NCI-H2029 treated with DMSO at 0.1 percent for 48 hours (cell line): Measurements from ENCODE around the gene CACNA1B.

Experiments
- DNase-seq: peaks from one replicate; lab custom pipeline; 2025; lab: John Stamatoyannopoulos, UW

CACNA1B gene

DNA sequence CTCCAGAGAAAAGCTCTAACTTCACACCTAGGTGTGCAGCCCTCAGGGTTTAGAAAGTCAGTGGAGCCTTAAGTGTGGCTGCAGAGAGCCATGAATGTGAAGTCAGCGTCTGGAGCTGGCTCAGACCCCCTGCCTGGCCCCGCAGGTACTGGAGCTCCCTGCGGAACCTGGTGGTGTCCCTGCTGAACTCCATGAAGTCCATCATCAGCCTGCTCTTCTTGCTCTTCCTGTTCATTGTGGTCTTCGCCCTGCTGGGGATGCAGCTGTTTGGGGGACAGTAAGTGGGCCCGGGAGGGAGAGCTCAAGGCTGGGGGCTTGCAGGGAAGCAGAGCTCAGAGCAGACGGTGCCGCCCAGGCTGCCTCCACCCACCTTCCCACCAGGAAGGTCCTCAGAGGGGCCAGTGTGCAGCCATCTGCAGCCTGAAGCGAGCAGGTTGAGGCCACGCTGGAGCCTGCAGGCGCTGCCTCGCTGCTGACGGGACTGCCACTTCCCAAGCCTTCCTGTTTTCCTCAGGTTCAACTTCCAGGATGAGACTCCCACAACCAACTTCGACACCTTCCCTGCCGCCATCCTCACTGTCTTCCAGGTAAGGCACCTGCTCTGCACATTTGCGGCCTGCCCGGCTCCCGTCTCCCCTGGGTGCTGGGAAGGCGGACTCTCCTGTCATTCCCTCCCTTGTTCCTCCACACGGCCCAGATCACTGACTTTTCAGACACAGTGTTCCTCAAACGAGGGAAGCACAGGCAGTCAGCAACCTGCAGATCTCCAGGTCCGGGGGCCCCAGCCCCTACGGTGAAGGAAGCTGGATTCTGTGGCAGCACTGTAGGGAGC is 108.9 kb downstream of the CACNA1B start:
- no peak for DNase-seq

DNA sequence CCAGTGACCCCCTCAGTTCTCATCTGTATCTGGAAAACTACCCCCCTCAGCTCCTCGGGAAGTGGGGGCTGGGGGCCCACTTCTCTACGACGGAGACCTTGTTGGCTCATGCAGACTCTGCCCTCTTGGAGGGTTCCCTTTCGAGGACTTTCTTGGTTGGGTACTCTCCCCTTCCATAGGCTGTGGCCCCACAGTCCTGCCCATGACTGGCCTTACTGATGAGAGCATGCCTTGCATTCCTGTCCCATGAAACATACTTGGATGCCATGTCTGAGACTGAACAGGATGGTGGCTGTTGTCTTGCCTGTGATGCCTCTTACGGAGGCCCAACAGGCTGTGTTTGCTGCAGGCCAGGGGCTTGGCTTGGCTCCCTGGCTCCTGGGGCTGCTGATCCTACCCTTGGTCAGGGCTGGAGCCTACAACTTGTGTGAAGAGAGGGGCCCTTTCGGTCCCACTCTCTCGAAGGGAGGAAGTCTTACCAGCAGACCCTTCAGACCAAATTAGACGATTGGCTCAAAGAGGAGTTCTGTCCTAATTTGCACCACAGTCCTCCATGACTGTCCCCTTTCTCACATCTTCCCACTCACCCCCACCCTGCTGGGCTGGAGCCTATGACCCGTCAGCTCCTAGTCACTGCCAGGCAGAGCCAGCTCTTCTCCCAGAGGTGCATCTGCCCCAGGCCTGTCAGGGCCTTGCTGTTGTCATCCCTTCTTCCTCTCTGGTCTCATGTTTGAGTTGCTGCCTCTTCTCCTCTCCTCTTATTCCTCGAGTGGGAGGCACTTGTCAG is 109.9 kb downstream of the CACNA1B start:
- DNase-seq = no peak

DNA sequence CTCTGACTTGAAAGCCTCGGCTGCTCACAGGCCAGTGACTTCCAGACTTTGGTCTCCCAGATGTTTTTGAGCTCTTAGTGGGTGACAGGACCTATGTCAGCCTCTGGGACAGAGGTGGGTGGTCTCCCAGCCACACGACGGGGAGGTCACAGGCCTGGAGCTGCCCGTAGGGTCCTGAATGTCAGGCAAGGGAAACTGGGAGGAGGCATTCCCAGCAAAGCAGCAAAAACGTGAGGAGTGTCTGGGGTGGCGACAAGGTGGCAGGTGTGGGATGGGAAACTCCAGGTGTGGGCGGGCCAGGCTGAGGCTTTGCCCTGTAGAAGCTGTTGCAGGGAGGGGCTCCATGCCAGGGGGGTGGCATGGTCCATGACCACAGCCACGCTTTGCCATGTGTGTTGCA is 110.5 kb downstream of the CACNA1B start:
- no peak for DNase-seq

DNA sequence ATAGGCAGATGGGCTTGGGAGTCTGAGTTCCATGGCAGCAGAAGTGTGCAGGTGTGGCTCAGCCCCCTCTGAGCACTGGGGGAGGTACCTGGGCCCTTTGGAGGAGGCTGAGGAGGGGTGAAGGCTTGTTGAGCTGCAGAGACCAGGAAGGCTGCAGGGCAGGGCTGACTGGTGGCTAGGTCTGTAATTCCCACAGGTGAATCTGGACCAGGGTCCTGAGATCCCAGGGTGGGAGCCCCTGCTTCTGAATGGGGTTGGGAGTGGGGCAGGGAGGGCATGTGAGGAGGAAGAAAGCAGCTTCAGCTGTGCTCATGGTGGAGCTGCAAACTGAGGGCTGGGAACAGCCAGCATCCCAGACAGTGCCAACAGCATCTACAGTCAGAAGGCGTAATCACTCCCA is 111.1 kb downstream of the CACNA1B start:
- DNase-seq = no peak

DNA sequence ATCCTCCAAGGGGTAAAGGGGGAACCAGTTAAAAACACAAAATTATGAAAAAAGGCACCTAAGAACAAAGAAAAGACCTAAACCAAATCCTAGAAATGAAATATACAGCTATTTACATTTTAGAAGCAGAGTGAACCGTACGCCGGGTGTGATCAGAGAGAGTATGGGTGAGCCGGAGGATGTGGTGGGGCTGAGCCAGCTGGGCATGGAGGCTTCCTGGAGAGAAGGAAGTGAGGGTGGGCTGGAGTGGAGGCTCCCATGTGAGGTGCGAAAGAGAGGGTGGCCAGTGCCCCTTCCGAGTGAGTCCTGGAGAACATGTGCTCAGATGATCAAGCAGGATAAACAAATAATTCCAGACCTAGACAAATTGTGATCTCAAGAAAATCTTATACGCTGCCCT is 111.6 kb downstream of the CACNA1B start:
- no peak for DNase-seq

DNA sequence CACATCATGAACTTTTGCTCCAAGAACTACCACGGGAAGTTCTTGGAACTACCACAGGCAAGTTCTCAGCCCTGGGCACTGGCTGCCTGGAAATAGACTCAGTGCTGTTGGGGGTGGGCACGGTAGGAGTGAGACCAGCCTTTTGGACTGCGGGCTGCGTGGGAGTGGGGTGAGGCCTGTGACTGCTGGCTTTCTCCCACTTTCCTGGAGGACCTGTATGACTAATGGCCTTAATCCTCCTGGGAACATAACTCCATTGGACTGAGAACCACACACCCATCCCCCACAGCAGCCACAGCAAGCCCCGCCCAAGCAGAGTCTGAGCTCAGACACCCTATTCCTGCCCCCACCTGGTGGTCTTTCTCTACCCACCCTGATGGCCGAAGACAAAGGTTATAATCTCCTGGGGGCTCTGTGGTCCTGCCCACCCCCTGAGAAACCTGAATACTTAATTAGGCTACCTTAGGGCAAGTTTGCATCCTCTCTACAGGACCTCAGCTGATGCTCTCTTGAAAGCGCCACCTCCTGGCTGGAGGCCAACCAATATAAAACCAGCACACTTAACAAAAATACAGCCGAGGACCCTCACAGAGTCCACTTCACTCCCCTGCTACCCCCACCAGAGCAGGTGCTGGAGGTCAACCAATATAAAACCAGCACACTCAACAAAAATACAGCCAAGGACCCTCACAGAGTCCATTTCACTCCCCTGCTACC is 112.6 kb downstream of the CACNA1B start:
- no peak for DNase-seq

DNA sequence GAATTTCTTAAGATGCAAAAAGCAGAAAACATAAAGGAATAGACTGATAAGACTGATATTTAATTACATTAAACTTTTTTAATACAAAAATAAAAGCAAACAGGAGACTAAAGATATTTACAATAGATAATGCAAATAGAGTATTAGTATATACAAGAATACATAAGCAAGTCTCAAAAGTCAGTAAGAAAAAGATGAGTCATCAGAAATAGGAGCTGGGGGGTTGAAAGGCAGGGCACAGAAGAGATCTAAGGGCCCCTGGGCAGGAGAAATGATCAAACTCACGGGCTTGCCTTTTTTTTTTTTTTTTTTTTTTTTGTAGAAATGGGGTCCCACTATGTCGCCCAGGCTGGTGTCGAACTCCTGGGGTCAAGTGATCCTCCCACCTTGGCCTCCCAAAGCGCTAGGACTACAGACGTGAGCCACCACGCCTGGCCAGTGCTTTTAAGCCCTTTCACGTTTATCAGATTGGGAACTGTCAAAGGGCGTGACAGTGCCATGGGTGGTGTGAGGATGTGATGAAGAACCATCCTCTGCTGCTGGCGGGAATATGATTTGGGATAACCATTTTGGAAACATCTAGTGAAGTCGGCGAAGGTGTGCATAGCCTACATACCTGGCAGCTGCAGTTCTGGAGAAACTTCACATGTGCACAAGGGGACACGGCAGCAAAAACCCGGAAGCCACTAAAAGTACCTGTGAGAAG is 126.1 kb downstream of the CACNA1B start:
- no peak for DNase-seq

DNA sequence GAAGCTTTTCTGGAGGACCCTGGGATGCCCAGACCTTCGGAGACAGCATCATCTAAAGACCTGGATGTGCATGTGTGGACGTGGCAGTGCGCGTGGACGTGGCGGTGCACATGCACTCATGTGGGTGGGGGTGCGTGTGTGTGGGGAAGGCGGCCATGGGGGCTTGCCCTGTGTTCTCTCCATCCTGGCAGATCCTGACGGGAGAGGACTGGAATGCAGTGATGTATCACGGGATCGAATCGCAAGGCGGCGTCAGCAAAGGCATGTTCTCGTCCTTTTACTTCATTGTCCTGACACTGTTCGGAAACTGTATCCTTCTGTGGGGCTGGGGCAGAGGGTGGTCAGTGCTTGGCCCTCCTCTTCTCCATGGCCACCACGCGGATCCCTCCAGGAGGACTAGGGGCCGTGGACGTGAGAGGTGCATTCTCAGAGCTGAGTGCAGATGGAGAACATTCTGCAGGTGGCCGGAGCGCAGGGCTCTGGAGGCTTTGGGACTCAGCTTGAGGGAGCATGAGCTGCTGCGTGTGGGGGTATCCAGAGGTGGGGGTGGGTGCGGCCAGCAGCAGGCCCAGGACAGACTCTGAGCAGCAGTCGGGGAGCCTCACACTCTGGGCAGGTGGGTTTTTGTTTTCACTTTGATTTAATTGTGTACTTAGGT is 129.1 kb downstream of the CACNA1B start:
- no peak for DNase-seq

DNA sequence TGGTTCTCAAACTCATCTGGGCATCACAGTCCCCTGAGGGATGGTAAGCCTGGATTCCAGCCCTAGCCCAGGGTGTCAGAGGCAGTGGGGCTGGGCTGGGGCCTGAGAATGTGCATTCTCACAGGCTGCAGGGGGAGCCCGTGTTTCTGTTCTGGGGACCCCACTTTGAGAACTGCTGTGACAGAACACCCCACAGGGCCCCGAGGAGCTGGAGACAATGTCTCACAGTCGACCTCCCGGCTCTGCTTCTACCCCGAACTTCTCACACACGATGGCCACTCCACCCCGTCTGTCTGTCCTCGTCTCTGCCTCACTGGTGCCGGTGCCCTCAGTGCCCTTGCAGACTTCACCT is 130.0 kb downstream of the CACNA1B start:
- DNase-seq = no peak

DNA sequence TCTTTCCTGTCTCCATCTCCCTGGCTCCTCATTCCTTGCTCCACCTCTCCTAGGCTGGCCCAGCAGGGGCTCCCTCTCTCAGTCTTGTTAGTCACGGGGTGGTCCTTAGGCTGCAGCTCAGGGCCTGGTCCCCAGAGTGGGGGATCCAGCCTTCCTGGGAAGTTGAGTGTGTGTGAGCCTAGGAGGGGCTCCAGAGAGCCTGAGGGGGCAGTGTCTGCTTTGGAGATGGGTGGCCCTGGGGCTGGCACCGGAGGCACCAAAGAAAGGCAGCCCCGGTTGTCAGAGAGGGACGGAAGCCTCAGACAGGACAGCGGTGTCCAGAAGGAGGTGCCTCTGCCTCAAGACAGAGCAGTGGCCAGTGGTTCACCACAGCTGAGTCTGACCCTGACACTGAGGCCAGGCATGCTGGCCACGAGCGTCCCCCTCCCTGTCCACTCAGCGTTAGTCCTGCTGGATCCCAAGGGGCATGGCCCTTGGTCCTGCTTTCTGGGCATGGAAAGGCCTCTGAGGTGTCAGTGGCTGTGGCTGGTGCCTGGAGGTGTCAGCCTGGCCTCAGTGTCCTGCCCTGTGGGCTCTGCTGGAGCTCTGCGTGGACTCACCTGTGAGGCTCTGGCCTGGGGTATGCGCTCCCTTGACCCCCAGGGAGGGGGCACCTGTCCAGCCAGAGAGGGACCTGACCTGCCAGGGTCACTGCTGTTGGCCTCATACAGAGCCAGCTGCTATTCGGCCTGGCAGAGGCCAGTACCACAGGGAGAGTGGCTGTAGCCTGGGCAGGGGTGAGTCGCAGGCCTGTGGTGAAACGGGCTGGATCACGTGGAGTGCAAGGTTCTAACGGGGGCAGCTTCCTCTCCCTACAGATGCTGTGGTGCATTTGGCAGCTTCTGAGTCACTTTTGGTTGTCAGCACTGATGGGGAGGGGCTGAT is 130.6 kb downstream of the CACNA1B start:
- DNase-seq = no peak

DNA sequence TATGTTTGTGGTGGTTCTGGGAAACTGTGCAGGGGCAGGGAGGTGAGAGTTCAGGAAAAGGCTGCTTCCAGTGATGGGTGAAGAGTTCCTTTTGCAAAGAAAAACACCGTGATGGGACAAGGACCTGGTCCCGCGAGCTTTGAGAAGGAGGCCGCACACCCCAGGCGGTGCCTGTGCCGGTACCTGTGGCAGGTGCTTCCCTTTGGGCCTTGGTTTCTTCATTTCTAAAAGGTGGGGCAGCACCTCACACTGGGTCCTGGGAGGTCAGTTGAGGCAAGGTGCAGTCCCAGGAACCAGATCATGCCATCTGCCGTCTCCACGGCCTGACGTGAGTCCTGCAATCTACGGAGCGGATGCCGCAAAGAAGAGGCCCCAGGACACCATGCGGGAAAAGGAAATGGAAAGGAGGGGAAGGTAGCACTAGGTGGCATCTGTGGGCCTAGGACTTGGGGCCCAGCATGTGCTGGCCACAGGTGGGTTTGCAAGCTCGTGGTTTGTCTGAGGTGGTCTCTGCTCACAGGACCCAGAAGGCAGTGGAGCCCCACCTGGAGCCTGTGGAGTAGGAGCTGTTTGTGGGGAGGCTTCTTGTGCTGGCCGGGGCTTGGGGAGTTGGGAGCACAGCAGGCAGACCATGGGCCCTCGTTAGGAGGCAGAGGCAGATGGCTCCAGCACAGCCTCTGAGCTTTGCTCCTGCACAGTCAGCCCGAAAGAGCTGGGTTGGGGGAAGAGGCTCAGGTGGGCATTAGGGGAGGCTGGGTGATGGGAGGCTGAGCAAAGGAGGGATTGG is 131.6 kb downstream of the CACNA1B start:
- DNase-seq = no peak

DNA sequence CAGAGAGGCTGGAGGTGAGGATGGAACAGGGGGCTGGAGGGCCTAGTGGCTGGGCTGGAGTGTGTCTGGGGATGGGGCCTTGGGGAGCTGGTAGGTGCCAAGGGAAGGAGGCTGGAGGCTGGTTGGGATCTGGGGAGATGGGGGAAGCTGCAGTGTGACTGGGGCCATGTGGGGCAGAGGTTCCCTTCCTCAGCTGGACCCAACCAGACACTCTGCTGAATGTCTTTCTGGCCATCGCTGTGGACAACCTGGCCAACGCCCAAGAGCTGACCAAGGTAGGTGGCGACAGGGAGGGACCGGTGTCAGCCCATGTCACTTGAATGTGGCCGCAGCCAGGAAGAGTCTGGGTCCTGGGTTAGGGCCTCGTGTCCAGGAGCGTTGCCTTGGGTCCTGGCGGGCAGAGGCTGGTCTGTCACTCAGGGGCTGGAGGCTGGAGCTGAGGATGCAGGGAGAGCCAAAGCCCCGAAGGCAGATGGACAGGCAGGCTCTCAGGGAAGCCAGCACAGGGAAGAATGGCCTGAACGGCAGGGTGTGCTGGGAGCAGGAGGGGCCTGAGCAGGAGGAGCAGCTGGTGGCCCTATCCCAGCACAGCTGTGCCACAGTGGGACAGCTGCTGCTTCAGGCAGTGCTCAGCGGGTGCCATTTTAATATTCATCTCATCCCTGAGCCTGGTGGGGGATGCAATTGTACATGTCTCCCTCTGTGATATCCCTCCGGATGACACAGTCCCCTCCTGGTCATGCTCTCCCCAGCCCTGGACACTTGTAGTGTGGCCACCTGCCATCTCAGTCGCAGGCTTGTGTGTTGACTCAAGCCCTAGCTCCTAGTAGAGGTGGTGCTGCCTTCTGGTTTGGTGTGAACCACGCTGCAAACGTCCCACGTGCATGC is 132.5 kb downstream of the CACNA1B start:
- DNase-seq = no peak

DNA sequence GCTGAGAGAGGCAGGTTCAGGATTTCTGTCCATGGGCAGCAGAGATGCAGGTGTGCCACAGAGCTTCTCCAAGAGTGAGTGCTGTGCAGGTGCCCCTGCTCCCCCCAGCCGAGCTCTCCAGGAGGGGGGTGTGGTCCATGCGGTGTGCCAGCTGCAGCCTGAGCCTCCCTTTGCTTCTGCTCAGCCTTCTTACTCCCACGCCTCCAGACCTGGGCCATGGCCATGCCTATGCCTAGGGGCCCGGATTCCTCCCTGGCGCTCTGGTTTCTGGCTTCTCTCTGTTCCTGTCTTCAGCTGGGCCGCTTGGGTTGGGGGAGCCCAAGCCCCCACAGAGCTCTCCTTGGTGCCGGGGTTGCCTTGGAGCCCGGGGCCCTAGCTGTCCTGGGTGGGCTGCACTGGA is 133.3 kb downstream of the CACNA1B start:
- no peak for DNase-seq

DNA sequence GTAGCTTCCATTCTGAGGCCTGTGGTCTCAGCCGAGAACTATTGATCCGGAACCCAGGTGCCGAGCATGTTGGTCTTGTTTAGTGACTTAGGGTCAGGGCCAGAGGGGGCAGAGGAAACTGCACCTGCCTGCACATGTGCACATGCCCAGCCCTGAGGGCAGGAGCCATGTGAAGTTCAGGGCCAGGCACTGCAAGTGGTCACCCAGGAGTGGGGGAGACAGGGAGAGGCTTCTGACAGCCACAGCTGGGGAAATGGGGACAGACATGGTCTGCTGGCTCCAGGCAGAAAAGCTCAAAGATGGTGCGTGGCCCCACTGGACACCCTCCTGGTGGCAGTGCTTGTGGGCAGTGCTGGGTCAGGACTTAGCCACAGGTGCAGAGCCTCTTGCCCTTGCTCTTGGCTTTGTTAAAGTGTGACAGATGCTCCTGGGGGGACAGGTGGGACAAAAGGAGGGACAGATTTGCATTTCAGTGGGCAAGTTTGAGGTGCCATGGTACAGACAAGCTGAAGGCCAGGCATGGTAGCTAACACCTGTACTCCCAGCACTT is 134.4 kb downstream of the CACNA1B start:
- DNase-seq = no peak

DNA sequence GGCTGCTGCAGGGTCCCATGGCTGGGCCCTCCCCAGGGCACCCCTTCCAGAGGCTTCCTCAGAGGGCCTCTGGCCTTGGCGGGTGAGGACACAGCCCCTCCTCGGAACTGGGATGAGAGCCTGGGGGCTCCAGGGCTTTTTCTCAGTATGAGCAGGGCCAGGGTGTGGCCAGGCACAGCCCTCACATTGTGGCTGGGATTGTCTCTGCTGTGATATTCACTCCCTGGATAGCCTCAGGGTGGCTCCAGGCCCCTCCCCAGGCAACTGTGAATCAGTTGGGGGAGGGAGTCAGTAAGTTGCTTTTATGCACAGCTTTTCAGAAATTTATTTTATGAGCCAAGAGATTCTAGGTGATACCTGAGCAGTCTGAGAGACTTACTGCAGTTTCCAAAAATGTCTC is 135.7 kb downstream of the CACNA1B start:
- DNase-seq = no peak

DNA sequence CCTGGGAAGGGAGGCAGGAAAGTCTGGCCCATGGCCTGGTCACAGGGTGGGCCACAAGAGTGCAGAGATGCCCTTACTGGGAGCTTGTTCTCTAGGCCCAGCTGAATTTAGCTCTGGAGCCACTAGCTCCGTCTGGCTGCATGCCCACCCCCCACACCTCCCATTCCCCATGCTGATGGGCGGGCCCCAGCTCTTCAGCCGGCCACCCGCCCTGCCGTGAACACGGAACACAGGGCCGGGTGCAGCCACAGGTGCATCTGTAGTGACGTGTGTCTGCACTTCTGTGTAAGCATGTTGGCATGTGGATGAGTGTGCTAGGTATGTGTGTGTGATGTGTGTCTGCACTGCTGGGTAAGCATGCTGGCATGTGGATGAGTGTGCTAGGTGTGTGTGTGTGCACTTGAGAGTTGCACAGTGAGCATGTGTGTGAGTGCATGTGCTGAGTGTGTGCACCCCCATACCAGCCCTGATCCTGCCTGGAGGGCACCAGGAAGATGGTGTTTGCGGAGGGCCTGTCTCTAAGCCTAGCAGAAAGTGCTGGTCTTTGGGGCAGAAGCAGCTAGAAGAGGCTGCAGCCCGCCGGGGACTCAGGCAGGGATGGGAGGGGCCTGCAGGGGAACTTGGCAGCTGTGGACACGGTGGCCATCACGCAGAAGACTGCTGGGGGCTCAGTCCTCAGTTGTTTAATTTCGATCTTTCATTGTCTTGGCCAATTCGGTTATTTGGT is 136.4 kb downstream of the CACNA1B start:
- no peak for DNase-seq

DNA sequence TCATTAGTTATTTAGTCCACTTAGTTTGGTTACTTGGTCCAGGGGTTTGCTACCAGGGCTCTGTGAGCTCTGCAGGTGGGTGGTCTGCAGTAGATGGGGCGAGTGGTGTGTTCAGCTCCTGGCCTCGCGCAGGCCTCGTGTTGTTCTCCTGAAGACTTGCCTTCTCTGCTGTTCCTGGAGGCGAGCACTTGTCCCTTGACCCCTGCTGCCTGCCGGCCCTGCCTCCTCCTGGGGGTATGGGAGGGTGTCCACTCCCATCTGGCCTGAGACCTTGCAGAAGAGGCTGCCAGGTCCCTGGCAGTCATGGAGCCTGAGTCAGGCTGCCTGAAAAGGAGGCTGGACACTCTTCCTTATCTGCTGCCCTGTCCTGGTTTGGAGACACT is 137.0 kb downstream of the CACNA1B start:
- DNase-seq = no peak
